NOMO-1 (cell line): ENCODE results near the gene ENHO.
"Not testable (repeated sequence)": the region's sequence is repeated elsewhere in the genome, so short reads cannot be mapped to it uniquely, and the experiment has no call there.

Experiments used
- DNase-seq, 2 experiments: peaks; one replicate each; lab custom pipeline; 2025; ENCODE audit not compliant: unreplicated experiment in 2 of 2; lab: John Stamatoyannopoulos, UW

Gene ENHO

GRCh38 chr9:34484678-34485077, 38.1 kb downstream of the ENHO start:
- DNase-seq = no peak

GRCh38 chr9:34482746-34483145, 40.0 kb downstream of the ENHO start:
- DNase-seq = not testable (repeated sequence)

GRCh38 chr9:34481620-34482019, 41.2 kb downstream of the ENHO start:
- not testable (repeated sequence) for DNase-seq

- DNase-seq = no peak
Observed at GRCh38 chr9:34479431-34479866, 43.3 kb downstream of the ENHO start.

- no peak for DNase-seq
Observed at GRCh38 chr9:34477541-34477940, 45.2 kb downstream of the ENHO start.

GRCh38 chr9:34475097-34475496, 47.7 kb downstream of the ENHO start:
- no peak for DNase-seq
